HG03521 (cell line): ENCODE results near the gene APLN.

Experiments used
- ATAC-seq: cut with Tn5 transposase; IDR thresholded peaks from one replicate; pipeline ENCODE4 v1.9.1; 2021; ENCODE audit warnings: mild to moderate bottlenecking, moderate library complexity; ENCODE audit not compliant: unreplicated experiment

APLN gene

DNA sequence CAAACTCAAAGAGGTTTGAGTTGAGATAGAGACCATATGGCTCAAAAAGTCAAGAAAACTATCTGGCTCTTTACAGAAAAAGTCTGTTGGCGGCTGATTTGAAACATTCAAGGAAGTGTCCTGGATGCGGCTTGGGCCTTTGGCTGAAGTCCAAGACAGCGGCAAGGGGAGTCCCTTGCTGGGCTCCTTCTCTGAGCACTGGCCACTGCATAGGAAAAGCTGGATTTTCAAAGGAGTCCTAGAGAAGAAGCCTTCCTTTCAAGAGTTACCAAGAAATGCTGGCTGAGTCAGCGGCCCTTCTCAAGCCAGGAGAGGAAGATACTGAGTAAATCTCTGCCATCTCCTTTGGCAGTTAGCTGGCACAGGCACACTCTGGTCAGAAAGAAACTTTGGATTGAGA is 12.1 kb downstream of the APLN start:
- no peak for ATAC-seq

DNA sequence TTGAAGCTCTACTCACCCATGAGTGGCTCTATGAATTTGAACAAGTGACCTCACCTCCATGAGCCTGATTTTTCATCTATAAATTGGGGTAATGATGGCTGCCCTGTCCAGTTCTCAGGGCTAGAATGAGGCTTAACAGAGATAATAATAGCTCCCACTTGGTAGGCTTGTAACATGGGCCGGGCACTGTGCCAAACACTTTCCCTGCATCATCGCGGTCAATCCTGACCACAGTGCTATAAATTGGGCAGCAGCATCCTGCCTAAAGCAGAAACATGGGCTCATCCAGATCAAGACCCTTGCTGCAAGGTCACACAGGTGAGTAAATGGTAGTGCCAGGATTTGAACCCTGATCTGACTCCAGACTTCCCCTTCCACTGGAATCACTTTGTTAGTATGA is 12.8 kb downstream of the APLN start:
- ATAC-seq = no peak

DNA sequence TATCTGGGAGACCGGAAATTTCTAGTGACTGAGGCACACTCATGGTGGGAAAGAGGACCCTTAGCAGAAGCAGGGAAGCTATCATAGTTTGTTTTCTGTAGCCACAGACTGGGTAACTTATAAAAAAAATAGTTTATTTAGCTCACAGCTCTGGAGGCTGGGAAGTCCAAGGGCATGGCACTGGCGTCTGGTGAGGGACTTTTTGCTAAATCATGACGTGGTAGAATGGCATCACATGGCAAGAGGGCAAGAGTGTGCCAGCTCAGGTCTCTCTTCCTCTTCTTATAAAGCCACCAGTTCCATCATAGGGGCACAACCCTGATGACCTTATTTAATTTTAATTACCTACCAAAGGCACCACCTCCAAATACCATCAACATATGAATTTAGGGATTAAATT is 13.3 kb downstream of the APLN start:
- no peak for ATAC-seq

DNA sequence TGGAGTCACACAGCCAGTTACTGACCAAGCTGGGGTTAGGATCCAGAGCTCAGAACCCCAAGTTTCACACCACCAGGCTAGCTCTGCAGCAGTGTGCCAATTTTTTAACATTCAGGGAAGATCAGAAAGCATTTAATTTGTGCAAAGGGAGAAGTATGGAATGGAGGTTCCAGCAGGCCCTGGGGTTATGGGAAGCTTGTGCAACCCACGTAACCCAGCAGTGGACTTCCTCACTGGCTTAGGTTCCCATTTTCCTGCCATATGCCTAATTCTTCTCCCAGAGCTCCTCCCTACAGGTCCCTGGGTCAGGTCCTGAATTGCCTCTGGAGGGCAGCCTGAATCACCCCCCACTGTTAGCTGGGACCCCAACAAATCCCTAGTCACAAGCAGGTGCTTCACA is 14.0 kb downstream of the APLN start:
- ATAC-seq = no peak

DNA sequence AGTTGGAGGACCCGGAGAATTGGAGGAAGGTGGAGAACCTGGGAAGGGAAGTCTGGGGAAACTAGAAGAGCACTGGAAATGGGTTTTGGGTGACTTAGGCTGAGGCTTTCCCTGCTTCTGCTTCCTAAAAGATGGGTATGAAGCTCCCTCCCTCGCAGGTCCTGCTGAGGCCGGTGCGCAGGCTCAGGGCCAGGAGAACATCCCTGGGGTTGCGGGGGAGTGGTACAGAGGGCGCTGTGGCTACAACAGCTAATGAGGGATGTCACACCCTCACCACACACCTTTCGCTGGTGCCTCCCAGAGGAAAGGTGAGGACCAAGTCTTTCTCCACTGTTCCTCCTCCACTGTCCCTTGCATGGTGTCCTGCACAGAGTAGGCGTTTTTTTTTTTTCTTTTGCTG is 15.8 kb downstream of the APLN start:
- ATAC-seq = no peak

DNA sequence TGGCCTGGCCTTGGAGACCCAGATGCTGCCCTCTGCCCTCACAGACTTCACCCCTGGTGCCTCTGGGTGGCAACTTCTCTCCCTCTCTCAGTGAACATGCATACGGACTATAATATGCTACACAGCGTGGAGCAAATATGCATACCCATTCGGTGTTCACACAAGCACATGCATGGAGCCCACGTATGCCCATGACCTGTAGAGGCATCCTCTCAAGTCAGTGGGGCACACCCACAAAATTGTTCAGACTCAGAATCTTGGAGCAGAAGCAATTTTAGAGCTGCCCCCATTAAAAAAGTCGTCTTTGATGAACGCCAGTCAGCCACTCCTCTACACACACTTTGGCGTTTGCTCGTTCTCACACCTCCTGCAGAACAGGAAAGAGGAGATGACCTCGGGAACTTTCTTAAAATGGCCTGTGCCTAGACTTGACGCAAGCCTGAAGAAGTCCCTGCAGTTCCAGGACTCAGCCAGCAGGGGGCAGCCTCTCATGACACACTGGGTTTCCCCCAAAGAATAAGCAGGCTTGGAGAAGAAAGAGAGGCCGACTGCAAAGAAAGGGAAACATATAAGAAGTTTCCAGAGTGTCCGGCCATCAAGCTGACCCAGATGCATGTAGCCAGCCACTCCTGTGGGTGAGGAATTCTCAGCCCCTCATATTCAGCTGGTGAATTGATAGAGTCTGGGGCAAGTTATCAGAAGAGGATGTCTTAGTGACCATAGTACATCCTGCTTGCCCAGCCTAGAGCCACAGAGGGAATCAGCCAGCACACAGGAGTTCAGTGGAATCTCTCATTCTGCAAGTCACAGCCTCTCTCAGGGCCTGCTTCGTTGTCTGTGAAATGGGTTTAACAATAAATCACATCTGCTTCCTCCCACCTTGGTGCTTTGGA is 17.3 kb downstream of the APLN start:
- ATAC-seq = no peak

DNA sequence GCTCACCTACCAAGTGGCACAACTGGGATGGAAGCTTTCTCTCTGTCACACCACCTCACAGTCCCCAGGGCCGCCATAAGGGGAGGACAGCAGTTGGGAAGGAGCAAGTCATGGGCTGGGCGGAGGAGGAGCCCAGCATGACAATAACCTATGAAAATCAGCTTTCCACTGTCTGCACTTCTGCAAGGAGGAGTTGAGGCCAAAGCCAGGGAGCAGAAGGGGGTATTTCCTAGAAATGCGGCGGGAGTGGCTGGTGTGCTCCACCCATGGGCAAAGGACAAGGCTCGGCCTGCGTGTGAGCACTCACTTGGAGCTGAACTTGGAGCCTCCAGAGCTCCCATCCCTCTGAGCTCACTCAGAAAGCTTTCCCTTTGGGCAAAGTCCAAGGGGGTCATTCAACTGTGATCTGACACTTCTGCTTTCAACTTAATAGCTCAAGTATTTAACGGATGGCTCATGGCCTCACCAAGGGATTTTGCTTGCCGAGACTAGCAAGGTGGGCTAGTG is 18.5 kb downstream of the APLN start:
- ATAC-seq = no peak

DNA sequence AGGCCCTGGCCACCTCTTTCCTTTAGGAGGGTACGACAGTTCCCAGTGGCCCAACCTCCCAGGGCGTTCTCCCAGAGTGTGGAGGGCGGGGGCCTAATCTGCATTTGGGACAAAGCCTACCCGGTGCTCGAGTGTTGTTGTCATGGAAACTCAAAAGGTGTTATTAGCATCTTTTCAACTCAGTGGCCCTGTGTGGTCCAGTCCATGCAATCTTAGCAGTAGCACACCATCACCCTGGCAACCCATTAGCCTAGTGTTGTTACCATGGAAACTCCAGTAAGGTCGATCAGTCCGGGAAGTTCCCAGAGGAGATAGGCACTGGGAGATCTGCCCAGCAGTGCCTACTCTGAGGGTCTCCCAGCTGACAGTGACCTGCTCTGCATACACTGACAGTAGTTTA is 20.2 kb downstream of the APLN start:
- ATAC-seq = no peak

DNA sequence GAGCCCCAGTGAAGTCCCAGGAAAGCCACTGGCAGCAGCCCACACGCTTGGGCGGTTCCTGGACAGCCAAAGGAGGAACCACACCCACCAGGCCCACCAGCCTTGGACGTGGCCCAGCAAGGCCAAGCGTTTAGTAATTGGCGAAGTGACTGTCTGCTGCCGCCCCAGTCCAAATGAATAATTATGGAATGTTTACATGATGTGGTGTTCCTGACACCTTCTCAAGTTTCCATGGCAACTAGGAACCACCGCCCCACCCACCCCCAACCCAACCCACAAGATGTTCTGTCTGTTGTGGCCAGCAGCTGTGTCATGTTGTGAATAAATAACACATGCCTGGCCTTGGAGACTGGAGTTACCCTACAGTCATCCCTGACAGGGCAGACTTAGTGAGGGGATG is 22.3 kb downstream of the APLN start:
- ATAC-seq = no peak

DNA sequence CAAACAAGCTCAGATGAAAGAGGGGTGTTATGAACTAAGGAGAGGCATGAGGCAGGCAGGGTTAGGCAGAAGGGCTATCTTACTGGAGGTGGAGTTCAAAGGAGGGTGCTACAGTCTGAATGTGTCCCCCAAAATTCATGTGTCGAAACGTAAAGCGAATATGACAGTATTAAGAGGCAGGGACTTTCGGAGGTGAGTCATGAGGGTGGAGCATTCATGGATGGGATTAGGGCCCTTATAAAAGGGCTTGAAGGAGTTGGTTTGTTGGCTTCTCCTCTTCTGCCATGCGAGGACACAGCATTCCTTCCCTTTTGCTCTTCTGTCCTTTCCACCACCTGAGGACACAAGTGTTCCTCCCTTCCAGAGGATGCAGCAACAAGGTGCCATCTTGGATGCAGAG is 22.9 kb downstream of the APLN start:
- ATAC-seq = no peak

DNA sequence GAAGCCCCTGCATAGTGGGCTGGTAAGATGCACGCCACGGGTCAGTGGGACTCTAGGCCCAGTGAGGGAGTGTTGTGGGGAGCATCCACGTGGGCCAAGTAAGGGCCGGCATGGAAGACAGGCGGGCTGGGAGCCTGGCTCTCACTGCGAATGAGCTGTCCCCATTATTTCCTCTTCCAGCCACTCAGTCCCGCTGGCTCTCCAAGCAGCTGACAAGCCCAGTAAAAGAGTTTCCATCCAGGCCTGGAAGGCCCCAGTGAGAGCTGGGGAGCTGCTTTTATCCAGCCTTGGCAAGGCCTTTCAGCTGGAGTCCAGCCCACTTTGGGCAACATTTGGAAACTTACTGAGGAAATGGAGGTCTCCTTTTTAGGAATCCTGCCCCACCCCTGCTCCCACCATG is 24.9 kb downstream of the APLN start:
- ATAC-seq = no peak

DNA sequence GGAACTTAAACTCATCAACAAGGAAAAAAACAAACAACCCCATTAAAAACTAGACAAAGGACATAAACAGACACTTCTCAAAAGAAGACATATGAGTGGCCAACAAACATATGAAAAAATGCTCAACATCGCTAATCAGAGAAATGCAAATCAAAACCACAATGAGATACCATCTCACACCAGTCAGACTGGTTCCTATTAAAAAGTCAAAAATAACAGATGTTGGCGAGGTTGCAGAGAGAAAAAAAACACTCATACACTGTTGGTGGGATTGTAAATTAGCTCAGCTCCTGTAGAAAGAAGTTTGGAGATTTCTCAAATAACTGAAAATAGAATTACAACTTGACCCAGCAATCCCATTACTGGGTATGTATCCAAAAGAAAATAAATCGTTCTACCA is 28.7 kb downstream of the APLN start:
- no peak for ATAC-seq

DNA sequence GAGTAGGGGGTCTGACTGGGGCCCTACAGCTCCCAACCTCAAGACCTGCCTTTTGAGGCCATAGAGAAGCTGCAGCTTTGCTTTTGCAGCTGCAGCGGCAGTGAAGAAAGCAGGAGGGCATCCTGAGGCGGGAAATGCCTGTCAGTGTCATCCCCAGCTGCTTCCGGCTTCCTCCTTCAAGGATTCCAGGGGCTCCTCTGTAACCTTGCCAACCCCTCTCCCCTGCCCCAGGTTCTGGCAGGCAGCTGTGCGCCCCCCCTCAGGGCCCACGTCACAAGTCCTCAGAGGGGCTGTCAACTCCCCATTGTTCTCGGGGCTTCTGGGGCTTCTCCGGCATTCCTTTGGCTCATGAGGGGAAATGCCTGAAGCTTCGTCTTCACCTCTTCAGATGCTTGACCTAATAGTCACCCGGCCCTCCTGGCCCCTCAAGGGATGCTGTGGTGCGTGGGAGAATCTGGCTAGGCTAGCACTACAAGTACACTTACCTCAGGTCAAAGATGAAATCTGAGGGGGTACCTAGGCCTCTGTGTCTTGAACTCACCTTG is 31.9 kb downstream of the APLN start:
- ATAC-seq = no peak

DNA sequence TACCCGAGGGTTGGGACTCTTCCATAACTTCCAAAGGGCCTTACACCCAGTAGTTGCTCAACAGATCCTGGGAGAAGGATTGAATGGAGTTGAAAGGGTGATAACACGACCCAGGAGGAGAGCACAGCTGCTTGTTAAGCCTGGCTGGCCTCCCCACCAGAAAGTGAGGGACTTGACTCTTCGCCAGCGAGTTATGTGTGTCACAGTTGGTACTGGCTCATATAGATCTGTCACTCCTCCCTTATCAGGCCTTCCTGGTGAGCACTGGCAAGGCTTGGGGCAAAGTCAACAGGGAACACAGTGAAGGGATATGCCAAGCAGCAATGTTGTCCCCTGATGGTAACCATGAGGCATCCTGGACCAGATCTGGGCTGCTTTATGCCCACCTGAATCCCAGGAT is 35.8 kb downstream of the APLN start:
- no peak for ATAC-seq

DNA sequence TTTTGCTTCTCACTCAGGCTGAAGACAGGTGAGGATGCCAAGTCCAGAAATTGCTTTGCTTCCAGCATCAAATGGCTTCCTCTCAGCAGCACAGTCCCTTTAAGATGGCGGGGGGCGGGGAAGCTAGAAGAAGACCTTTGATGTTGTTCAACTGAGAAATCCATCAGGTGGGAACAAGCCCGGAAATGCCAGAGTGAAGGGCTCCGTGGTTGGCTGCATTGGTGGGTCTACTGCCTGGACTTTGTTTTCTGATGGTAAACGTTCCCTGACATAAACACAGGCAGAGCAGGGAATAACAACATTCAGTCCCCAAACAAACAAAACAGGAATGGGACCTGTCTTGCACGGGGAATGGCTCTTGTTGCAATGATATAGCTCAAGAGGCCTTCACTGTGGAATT is 37.3 kb downstream of the APLN start:
- no peak for ATAC-seq

DNA sequence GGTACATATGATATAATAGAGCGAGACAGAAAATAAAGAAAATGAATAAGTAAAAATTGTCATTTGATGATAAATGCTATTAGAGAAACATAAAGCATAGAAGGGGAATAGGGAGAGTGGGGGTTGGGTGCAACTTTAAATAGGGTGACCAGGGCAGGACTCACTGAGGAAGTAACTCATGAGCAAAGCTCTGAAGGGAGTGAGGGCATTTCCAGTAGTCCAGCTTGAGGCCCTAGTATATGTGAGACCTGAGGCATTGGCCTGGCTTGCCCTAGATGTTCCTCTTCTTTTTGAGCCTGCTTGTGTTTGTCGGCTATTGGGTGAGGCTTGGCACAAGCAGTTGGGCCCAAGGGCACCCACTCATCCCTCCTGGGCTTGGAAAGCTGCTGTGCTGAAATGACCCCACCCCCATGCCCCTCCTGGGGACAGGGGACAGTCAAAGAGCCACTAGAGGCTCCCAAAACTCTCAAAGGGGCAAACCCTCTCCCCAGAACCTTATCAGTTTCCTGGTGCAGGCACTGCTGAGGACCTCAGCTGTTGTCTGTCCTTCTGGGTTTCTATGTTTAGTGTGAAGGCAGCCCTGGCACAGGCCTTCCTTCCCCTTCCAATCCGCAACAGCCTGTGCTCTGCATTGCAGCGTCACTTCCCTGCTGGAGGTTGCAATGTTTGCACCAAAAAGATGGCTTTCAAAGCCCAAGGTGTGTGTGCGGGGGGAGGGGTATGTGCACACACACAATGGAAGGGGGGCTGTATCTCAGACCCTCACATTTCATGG is 40.1 kb downstream of the APLN start:
- no peak for ATAC-seq

DNA sequence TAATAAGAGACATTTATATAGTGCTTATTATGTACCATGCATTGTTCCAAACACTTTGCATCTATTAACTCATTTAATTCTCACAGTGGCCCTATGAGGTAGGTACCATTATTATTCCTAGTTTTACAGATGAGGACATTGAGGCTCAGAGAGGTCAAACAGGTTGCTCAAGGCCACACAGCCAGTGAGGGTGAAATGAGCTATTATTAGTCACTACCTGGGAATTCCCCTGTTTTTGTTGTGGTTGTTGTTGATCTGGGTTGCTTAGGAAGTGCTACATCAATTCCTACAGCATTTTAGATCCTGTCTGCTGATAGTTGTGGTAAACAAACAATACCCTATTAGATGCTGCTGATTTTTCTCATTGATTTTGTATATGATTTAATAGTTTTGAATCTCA is 41.2 kb downstream of the APLN start:
- ATAC-seq = no peak

DNA sequence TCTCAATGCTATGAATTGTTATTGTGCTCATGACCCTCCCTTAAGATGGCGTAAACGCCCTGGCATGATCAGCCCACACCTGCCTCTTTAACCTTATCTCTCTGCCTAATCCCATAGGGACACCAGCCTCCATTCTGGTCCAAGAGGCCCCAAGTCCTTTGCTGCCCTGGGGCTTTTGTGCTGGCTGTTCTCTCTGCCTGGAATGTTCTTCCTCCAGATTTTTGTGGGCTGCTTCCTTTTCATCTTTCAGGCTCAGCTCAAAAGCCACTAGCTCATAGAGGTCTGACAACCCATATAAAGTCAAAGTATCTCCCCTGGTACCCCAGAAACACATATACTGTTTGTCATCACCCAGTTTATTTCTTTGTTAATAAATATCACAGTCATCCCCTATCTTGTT is 42.4 kb downstream of the APLN start:
- no peak for ATAC-seq

DNA sequence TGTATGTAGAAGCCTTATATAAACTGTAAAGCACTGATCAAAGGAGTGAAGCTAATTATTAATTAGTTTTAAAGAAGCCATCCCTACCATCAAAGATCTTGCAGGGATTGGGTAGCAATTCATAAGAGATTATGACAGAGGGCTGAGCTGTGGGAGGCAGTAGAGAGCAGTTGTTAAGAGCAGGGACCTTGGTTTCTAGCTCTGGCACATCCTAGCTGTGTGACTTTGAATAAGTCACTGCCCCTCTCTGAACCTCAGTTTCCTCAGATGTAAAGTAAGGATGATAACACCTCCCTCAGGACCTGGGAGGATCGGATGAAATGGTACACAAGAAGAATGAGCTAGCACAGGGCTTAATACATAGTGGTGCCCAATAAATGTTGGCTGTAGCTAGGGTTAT is 45.4 kb downstream of the APLN start:
- ATAC-seq = no peak

DNA sequence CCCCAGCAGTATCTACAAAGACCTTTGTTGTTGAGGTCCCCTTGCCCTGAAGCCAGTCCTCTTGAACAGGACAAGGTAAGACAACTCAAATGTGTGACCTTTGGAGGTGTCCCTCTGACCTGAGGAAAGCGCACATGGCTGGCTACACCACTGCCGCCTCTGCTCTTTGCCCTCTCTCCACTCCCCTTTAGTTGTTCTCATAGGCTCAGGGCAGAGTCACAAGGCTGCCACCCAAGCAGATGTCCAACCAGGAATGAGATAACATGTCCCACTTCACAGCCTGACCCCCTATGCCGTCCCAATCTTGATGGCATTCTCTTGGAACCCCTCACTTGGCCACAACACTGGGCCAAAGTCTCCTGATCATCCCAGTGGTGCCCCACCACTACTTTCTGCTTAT is 46.3 kb downstream of the APLN start:
- ATAC-seq = no peak

DNA sequence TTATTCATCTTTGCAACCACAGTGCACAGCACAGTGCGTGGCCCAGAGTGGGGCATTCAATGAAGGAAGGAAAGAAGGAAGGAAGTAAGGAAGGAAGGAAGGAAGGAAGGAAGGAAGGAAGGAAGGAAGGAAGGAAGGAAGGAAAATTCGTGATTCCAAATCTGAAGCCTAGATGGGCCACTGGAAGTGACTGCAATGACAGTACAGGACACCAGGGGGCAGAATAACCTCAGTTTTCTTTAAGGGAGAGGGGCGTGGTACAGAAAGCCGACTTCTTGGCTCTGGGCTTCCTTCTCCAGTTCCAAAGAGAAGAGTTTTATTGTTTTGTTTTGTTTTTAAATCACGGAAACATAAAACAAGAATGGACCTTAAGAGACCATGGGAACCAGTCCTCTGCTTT is 47.8 kb downstream of the APLN start:
- no peak for ATAC-seq

DNA sequence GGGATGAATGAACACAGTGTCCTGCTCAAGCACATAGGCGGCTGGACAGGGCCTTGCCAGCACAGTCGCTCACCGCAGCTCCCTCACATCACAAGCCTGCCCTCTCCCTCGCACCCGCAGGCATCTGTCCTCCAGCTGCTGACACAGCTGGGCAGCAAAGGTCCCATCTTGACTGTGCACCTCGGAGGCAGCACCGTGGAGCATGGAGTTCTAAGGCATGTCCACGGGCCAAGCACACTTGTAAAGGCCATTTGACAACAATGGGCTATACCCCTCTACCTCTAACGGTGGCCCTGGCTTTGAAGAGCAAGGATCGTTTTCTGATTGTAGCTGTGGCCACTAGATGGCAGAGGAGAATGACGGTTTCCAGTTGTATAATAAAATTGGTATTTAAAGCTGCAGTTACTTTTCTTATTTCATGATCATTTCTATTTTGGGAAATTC is 53.8 kb downstream of the APLN start:
- no peak for ATAC-seq
